ENCODE measurements around the gene PLA2G2D. TPM values are rescaled to one million over a fixed set of nuclear protein-coding genes. Genes with fewer than 3 reads are reported as not detected.

Gene PLA2G2D
- total and polyA plus RNA-seq, 9 of the 15 experiments (the other 6 are each of a cell fraction or from before 2014, with no cell fraction given), result not detected

DNA sequence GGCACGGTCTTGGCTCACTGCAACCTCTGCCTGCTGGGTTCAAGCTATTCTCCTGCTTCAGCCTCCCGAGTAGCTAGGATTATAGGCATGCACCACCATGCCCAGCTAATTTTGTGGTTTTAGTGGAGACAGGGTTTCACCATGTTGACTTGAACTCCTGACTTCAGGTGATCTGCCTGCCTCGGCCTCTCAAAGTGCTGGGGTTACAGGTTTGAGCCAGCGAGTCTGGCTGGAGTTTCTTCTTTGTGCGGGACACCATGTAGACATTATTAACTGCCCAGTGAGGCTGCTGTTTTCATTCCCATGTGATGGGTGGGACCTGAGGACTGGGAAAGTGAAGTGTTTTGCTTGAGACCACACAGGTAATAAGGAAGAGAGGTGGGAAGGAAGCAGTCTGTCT is 26.0 kb downstream of the PLA2G2D start (continued):
- TF ChIP-seq, protein P1, sequence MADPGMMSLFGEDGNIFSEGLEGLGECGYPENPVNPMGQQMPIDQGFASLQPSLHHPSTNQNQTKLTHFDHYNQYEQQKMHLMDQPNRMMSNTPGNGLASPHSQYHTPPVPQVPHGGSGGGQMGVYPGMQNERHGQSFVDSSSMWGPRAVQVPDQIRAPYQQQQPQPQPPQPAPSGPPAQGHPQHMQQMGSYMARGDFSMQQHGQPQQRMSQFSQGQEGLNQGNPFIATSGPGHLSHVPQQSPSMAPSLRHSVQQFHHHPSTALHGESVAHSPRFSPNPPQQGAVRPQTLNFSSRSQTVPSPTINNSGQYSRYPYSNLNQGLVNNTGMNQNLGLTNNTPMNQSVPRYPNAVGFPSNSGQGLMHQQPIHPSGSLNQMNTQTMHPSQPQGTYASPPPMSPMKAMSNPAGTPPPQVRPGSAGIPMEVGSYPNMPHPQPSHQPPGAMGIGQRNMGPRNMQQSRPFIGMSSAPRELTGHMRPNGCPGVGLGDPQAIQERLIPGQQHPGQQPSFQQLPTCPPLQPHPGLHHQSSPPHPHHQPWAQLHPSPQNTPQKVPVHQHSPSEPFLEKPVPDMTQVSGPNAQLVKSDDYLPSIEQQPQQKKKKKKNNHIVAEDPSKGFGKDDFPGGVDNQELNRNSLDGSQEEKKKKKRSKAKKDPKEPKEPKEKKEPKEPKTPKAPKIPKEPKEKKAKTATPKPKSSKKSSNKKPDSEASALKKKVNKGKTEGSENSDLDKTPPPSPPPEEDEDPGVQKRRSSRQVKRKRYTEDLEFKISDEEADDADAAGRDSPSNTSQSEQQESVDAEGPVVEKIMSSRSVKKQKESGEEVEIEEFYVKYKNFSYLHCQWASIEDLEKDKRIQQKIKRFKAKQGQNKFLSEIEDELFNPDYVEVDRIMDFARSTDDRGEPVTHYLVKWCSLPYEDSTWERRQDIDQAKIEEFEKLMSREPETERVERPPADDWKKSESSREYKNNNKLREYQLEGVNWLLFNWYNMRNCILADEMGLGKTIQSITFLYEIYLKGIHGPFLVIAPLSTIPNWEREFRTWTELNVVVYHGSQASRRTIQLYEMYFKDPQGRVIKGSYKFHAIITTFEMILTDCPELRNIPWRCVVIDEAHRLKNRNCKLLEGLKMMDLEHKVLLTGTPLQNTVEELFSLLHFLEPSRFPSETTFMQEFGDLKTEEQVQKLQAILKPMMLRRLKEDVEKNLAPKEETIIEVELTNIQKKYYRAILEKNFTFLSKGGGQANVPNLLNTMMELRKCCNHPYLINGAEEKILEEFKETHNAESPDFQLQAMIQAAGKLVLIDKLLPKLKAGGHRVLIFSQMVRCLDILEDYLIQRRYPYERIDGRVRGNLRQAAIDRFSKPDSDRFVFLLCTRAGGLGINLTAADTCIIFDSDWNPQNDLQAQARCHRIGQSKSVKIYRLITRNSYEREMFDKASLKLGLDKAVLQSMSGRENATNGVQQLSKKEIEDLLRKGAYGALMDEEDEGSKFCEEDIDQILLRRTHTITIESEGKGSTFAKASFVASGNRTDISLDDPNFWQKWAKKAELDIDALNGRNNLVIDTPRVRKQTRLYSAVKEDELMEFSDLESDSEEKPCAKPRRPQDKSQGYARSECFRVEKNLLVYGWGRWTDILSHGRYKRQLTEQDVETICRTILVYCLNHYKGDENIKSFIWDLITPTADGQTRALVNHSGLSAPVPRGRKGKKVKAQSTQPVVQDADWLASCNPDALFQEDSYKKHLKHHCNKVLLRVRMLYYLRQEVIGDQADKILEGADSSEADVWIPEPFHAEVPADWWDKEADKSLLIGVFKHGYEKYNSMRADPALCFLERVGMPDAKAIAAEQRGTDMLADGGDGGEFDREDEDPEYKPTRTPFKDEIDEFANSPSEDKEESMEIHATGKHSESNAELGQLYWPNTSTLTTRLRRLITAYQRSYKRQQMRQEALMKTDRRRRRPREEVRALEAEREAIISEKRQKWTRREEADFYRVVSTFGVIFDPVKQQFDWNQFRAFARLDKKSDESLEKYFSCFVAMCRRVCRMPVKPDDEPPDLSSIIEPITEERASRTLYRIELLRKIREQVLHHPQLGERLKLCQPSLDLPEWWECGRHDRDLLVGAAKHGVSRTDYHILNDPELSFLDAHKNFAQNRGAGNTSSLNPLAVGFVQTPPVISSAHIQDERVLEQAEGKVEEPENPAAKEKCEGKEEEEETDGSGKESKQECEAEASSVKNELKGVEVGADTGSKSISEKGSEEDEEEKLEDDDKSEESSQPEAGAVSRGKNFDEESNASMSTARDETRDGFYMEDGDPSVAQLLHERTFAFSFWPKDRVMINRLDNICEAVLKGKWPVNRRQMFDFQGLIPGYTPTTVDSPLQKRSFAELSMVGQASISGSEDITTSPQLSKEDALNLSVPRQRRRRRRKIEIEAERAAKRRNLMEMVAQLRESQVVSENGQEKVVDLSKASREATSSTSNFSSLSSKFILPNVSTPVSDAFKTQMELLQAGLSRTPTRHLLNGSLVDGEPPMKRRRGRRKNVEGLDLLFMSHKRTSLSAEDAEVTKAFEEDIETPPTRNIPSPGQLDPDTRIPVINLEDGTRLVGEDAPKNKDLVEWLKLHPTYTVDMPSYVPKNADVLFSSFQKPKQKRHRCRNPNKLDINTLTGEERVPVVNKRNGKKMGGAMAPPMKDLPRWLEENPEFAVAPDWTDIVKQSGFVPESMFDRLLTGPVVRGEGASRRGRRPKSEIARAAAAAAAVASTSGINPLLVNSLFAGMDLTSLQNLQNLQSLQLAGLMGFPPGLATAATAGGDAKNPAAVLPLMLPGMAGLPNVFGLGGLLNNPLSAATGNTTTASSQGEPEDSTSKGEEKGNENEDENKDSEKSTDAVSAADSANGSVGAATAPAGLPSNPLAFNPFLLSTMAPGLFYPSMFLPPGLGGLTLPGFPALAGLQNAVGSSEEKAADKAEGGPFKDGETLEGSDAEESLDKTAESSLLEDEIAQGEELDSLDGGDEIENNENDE (IDR thresholded peaks at IDR 0.05; ENCODE audit: low read depth, low read length), result no peak
- TF ChIP-seq MEIS2 (IDR thresholded peaks at IDR 0.05; ENCODE audit: partially characterized antibody), result no peak
- TF ChIP-seq, protein P2, sequence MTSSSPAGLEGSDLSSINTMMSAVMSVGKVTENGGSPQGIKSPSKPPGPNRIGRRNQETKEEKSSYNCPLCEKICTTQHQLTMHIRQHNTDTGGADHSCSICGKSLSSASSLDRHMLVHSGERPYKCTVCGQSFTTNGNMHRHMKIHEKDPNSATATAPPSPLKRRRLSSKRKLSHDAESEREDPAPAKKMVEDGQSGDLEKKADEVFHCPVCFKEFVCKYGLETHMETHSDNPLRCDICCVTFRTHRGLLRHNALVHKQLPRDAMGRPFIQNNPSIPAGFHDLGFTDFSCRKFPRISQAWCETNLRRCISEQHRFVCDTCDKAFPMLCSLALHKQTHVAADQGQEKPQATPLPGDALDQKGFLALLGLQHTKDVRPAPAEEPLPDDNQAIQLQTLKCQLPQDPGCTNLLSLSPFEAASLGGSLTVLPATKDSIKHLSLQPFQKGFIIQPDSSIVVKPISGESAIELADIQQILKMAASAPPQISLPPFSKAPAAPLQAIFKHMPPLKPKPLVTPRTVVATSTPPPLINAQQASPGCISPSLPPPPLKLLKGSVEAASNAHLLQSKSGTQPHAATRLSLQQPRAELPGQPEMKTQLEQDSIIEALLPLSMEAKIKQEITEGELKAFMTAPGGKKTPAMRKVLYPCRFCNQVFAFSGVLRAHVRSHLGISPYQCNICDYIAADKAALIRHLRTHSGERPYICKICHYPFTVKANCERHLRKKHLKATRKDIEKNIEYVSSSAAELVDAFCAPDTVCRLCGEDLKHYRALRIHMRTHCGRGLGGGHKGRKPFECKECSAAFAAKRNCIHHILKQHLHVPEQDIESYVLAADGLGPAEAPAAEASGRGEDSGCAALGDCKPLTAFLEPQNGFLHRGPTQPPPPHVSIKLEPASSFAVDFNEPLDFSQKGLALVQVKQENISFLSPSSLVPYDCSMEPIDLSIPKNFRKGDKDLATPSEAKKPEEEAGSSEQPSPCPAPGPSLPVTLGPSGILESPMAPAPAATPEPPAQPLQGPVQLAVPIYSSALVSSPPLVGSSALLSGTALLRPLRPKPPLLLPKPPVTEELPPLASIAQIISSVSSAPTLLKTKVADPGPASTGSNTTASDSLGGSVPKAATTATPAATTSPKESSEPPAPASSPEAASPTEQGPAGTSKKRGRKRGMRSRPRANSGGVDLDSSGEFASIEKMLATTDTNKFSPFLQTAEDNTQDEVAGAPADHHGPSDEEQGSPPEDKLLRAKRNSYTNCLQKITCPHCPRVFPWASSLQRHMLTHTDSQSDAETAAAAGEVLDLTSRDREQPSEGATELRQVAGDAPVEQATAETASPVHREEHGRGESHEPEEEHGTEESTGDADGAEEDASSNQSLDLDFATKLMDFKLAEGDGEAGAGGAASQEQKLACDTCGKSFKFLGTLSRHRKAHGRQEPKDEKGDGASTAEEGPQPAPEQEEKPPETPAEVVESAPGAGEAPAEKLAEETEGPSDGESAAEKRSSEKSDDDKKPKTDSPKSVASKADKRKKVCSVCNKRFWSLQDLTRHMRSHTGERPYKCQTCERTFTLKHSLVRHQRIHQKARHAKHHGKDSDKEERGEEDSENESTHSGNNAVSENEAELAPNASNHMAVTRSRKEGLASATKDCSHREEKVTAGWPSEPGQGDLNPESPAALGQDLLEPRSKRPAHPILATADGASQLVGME (CRISPR knock-in tag; IDR thresholded peaks at IDR 0.05), result no peak
- TF ChIP-seq HIVEP1 (CRISPR knock-in tag; IDR thresholded peaks at IDR 0.05), result no peak
